HepG2 (cell line): ENCODE data around the gene MAJIN. TPM values are rescaled to one million over a fixed set of nuclear protein-coding genes. Genes with fewer than 3 reads are reported as not detected.

Experiments
- FOSL2 ChIP-seq: sonication (generic); formaldehyde crosslinking; IDR thresholded peaks from 2 replicates; pipeline ENCODE4 v1.4.0; 2020; ENCODE audit warnings: missing genetic modification reagents
- GABPB1 ChIP-seq: IDR thresholded peaks from 2 replicates; pipeline ENCODE4 v1.6.1; 2016; ENCODE audit warnings: mild to moderate bottlenecking, missing genetic modification reagents, moderate library complexity, missing compliant biosample characterization
- HMGA1 ChIP-seq: sonication (generic); formaldehyde crosslinking; conservative IDR thresholded peaks from 2 replicates; pipeline ENCODE4 v1.4.0; 2020; ENCODE audit warnings: missing genetic modification reagents
- HOXA7 ChIP-seq: sonication (generic); formaldehyde crosslinking; IDR thresholded peaks from 2 replicates; pipeline ENCODE4 v1.8.1; 2022; ENCODE audit warnings: mild to moderate bottlenecking, missing genetic modification reagents, moderate library complexity
- MED13 ChIP-seq: sonication (generic); formaldehyde crosslinking; IDR thresholded peaks from 2 replicates; pipeline ENCODE4 v1.5.0; 2020; ENCODE audit warnings: missing genetic modification reagents
- NR2F2 ChIP-seq: IDR thresholded peaks from 2 replicates; pipeline ENCODE4 v1.6.1; 2012; ENCODE audit warnings: low read depth, inconsistent platforms, borderline replicate concordance
- PHF8 ChIP-seq: sonication (generic); formaldehyde crosslinking; IDR thresholded peaks from 2 replicates; pipeline ENCODE4 v1.5.0; 2020; ENCODE audit warnings: missing genetic modification reagents
- RFX5 ChIP-seq: IDR thresholded peaks from 2 replicates; pipeline ENCODE4 v1.6.1; 2011; ENCODE audit warnings: low read depth, low read length, improper control_type of control experiment
- SYNCRIP ChIP-seq: fragments of 200-400 bp; formaldehyde crosslinking; IDR thresholded peaks from 2 replicates; pipeline ENCODE4 v1.6.1; 2018; ENCODE audit warnings: mild to moderate bottlenecking, low read depth, low read length; ENCODE audit not compliant: insufficient read depth
- TFDP2 ChIP-seq: sonication (generic); formaldehyde crosslinking; IDR thresholded peaks from 2 replicates; pipeline ENCODE4 v1.4.0; 2020; ENCODE audit warnings: missing genetic modification reagents
- ZBTB20 ChIP-seq: sonication (generic); formaldehyde crosslinking; IDR thresholded peaks from 2 replicates; pipeline ENCODE4 v1.8.1; 2023; ENCODE audit warnings: missing genetic modification reagents, low read depth, mild to moderate bottlenecking, borderline replicate concordance
- ZBTB38 ChIP-seq: sonication (generic); formaldehyde crosslinking; IDR thresholded peaks from 2 replicates; pipeline ENCODE4 v1.5.1; 2020; ENCODE audit warnings: mild to moderate bottlenecking, missing genetic modification reagents
- ZBTB42 ChIP-seq: sonication (generic); formaldehyde crosslinking; IDR thresholded peaks from 2 replicates; pipeline ENCODE4 v1.5.0; 2020; ENCODE audit warnings: mild to moderate bottlenecking, missing genetic modification reagents
- ZFP90 ChIP-seq: sonication (generic); formaldehyde crosslinking; IDR thresholded peaks from 2 replicates; pipeline ENCODE4 v1.8.0; 2022; ENCODE audit warnings: missing genetic modification reagents, mild to moderate bottlenecking, inconsistent platforms, borderline replicate concordance
- ZGPAT ChIP-seq: IDR thresholded peaks from 2 replicates; pipeline ENCODE4 v1.6.1; 2016; ENCODE audit warnings: mild to moderate bottlenecking
- ZMYM4 ChIP-seq: sonication (generic); formaldehyde crosslinking; IDR thresholded peaks from 2 replicates; pipeline ENCODE4 v1.8.1; 2023; ENCODE audit warnings: mild to moderate bottlenecking, missing genetic modification reagents
- ZNF607 ChIP-seq: sonication (generic); formaldehyde crosslinking; IDR thresholded peaks from 2 replicates; pipeline ENCODE4 v1.5.1; 2020; ENCODE audit warnings: missing genetic modification reagents, mild to moderate bottlenecking, borderline replicate concordance
- ZNF839 ChIP-seq: sonication (generic); formaldehyde crosslinking; IDR thresholded peaks from 2 replicates; pipeline ENCODE4 v1.4.0; 2020; ENCODE audit warnings: missing genetic modification reagents, mild to moderate bottlenecking, borderline replicate concordance
- polyA plus RNA-seq, 8 experiments: library from polyadenylated mRNA; depleted of rRNA in 3 of 8; stranded (reverse) in 7 of 8; unstranded in 1 of 8; fragments of >200 nt; fragmentation: Illumina TruSeq in 4 of 8; extraction: Trizol in 4 of 8; gene quantifications; 2 replicates each; pipeline versions ENCODE4 v1.2.1 to v1.2.3, GENCODE V29; 2011 to 2016; ENCODE audit warnings: low read depth in 4 of 8, missing spikeins in 1 of 8, mixed read lengths in 1 of 8; ENCODE audit not compliant: insufficient read depth in 1 of 8
- total RNA-seq, 5 experiments: library from RNA; depleted of rRNA; stranded (reverse); fragments of >200 nt; fragmentation: Illumina TruSeq; extraction: Trizol; gene quantifications; 2 replicates each; pipeline ENCODE4 v1.2.3, GENCODE V29; 2016; ENCODE audit warnings: low read depth in 1 of 5
- TF ChIP-seq, protein P1 (sequence below): sonication (generic); formaldehyde crosslinking; IDR thresholded peaks from 2 replicates; pipeline ENCODE4 v1.4.0; 2020; ENCODE audit warnings: mild to moderate bottlenecking, missing genetic modification reagents
- TF ChIP-seq, protein P2 (sequence below): sonication (generic); formaldehyde crosslinking; IDR thresholded peaks from 2 replicates; pipeline ENCODE4 v1.4.0; 2020; ENCODE audit warnings: mild to moderate bottlenecking, missing genetic modification reagents
- TF ChIP-seq, protein P3 (sequence below): sonication (generic); IDR thresholded peaks from 2 replicates; pipeline ENCODE4 v1.6.1; 2016; ENCODE audit warnings: low read depth, borderline replicate concordance
- TF ChIP-seq, protein P4 (sequence below): sonication (generic); formaldehyde crosslinking; IDR thresholded peaks from 2 replicates; pipeline ENCODE4 v1.4.0; 2020; ENCODE audit warnings: missing genetic modification reagents

MAJIN gene
- total and polyA plus RNA-seq, 2 of the 13 experiments (the other 11 are each of a cell fraction or from before 2014, with no cell fraction given) = not detected

DNA sequence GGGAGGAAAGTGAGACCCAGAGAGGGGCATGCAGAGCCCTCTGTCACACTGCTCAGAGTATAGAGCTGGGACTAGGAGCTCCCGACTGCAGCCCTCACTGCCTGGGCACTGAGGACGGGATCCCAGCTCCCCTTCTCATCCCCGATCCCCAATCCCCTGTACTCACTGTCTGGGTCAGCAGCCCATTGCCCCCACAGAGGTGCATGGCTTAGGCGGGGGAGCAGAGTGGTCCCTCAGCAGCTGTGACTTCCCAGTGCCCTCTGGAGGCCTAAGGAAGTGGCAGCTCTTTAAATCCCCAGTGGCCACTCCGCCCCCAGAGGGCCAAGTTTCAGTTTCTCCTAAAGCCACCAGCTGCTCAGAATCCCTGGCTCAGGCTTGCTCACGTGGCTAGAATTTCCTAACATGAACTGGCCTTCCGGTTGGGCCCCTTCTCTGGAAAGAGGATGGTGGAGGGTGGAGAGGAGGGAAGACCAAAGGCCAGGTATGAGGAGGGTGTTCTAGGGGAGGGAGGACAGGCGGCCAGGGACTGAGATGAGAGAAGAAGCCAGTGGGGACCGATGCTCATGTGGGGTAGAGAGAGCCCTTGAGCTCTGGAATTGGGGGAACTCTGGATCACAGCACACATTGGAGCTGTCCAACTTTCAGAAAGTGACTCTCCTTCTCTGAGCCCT lies 24.9 kb upstream of the MAJIN start, which contains the start of gene BATF2 (continued):
- TF ChIP-seq ZGPAT (CRISPR knock-in tag) (peak; percentile 89), ZBTB20 (no peak), SYNCRIP (no peak), PHF8 (CRISPR knock-in tag) (peak; percentile 65), NR2F2 (peak; percentile 35; the same call in 1 of the 2 replicates), ZBTB42 (CRISPR knock-in tag) (no peak), FOSL2 (CRISPR knock-in tag) (peak; percentile 58), ZNF839 (0 out of 2 replicates have a peak, but pooled peaks have one; percentile 25), HMGA1 (CRISPR knock-in tag) (no peak), TFDP2 (CRISPR knock-in tag) (peak; percentile 48; the same call in 1 of the 2 replicates), MED13 (no peak), ZFP90 (CRISPR knock-in tag) (0 out of 2 replicates have a peak, but pooled peaks have one; percentile 32), ZNF607 (CRISPR knock-in tag) (no peak), GABPB1 (CRISPR knock-in tag) (peak; percentile 84), HOXA7 (no peak), RFX5 (no peak), ZMYM4 (CRISPR knock-in tag) (peak; percentile 71), ZBTB38 (CRISPR knock-in tag) (no peak)
- TF ChIP-seq, protein P1, sequence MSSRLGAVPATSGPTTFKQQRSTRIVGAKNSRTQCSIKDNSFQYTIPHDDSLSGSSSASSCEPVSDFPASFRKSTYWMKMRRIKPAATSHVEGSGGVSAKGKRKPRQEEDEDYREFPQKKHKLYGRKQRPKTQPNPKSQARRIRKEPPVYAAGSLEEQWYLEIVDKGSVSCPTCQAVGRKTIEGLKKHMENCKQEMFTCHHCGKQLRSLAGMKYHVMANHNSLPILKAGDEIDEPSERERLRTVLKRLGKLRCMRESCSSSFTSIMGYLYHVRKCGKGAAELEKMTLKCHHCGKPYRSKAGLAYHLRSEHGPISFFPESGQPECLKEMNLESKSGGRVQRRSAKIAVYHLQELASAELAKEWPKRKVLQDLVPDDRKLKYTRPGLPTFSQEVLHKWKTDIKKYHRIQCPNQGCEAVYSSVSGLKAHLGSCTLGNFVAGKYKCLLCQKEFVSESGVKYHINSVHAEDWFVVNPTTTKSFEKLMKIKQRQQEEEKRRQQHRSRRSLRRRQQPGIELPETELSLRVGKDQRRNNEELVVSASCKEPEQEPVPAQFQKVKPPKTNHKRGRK (CRISPR knock-in tag) = no peak
- TF ChIP-seq, protein P2, sequence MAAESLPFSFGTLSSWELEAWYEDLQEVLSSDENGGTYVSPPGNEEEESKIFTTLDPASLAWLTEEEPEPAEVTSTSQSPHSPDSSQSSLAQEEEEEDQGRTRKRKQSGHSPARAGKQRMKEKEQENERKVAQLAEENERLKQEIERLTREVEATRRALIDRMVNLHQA = no peak
- TF ChIP-seq, protein P3, sequence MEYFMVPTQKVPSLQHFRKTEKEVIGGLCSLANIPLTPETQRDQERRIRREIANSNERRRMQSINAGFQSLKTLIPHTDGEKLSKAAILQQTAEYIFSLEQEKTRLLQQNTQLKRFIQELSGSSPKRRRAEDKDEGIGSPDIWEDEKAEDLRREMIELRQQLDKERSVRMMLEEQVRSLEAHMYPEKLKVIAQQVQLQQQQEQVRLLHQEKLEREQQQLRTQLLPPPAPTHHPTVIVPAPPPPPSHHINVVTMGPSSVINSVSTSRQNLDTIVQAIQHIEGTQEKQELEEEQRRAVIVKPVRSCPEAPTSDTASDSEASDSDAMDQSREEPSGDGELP = peak; percentile 95
- TF ChIP-seq, protein P4, sequence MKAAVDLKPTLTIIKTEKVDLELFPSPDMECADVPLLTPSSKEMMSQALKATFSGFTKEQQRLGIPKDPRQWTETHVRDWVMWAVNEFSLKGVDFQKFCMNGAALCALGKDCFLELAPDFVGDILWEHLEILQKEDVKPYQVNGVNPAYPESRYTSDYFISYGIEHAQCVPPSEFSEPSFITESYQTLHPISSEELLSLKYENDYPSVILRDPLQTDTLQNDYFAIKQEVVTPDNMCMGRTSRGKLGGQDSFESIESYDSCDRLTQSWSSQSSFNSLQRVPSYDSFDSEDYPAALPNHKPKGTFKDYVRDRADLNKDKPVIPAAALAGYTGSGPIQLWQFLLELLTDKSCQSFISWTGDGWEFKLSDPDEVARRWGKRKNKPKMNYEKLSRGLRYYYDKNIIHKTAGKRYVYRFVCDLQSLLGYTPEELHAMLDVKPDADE (CRISPR knock-in tag) = no peak
